AG04450 (cell line): Measurements from ENCODE around the gene ARHGAP32. TPM values are rescaled to one million over a fixed set of nuclear protein-coding genes. Genes with fewer than 3 reads are reported as not detected.

Experiments used
- CTCF ChIA-PET: fragments of 300-600, 350-600 bp; formaldehyde crosslinking; extraction: SDS; loops from one replicate; lab custom pipeline; 2022; ENCODE audit warnings: antibody characterized with exemption, inconsistent platforms; lab: Charles Lee
- POLR2A ChIA-PET: fragments of 350-600 bp; formaldehyde crosslinking; extraction: SDS; loops from one replicate; lab custom pipeline; 2021; ENCODE audit warnings: antibody characterized with exemption, inconsistent platforms; lab: Yijun Ruan, JAX
- DNase-seq: peaks from one replicate; pipeline ENCODE4 v3.0.0-alpha.2; 2011; ENCODE audit warnings: low read depth, low spot score
- H3K27ac ChIP-seq: one replicate; pipeline ENCODE4 v1.5.1; 2012; ENCODE audit warnings: low read depth, low read length, control low read depth
- H3K27me3 ChIP-seq: one replicate; pipeline ENCODE4 v1.6.0; 2012; ENCODE audit warnings: low read length; ENCODE audit not compliant: control insufficient read depth, insufficient read depth
- H3K4me3 ChIP-seq: 2 replicates; pipeline ENCODE4 v1.5.1; 2011; ENCODE audit warnings: mild to moderate bottlenecking, low read depth, low read length, control low read depth
- H3K9me3 ChIP-seq: 2 replicates; pipeline ENCODE4 v1.5.1; 2012; ENCODE audit warnings: low read length; ENCODE audit not compliant: control insufficient read depth, insufficient read depth
- CTCF ChIP-seq: IDR thresholded peaks from 2 replicates; pipeline ENCODE4 v1.5.1; 2011; ENCODE audit warnings: low read depth, low read length, control low read depth, inconsistent platforms
- polyA plus RNA-seq: library from polyadenylated mRNA; depleted of rRNA; stranded (reverse); fragments of >200 nt; gene quantifications from 2 replicates; pipeline ENCODE4 v1.2.3, GENCODE V29; 2011

Gene ARHGAP32
- polyA plus RNA-seq, 1 experiment = 7.5 TPM

- POLR2A ChIA-PET = no interaction called here
- no peaks in the 10 kb centered on the region; the same call in 1 of the 2 replicates for H3K9me3 ChIP-seq
- CTCF ChIA-PET = interaction anchor here (0.8 to 2.5 kb wide), 5 partner anchors 22 to 69 kb away, joined by 3 to 15 read pairs (median 6); no protein-coding TSS in a partner anchor
- no peak for DNase-seq
- H3K27me3 ChIP-seq = peaks cover 21% of the 10 kb centered on the region
- TF ChIP-seq CTCF = no peak
- no peak overlapping the region for H3K4me3 ChIP-seq
- no peak overlapping the region for H3K27ac ChIP-seq
Observed at GRCh38 chr11:128928400-128928799, 263.7 kb downstream of the ARHGAP32 start.

- no peaks in the 10 kb centered on the region; the same call in 1 of the 2 replicates for H3K9me3 ChIP-seq
- TF ChIP-seq CTCF = no peak
- H3K27me3 ChIP-seq = peaks cover 21% of the 10 kb centered on the region
- DNase-seq = no peak
- ChIA-PET CTCF (interaction anchor here (0.8 to 2.5 kb wide), 5 partner anchors 21 to 68 kb away, joined by 3 to 15 read pairs (median 6); no protein-coding TSS in a partner anchor), POLR2A (no interaction called here)
- H3K27ac ChIP-seq = no peak overlapping the region
- no peak overlapping the region for H3K4me3 ChIP-seq
Observed at GRCh38 chr11:128927683-128928336, 264.3 kb downstream of the ARHGAP32 start.

GRCh38 chr11:128927108-128927461 lies 265.0 kb downstream of the ARHGAP32 start:
- H3K27ac ChIP-seq = no peak overlapping the region
- no peak for TF ChIP-seq CTCF
- peaks cover 21% of the 10 kb centered on the region for H3K27me3 ChIP-seq
- ChIA-PET POLR2A (no interaction called here), CTCF (interaction anchor here (1.6 kb wide), 1 partner anchor 22 kb away, joined by 3 read pairs; no protein-coding TSS in a partner anchor)
- DNase-seq = no peak
- no peak overlapping the region for H3K4me3 ChIP-seq
- no peaks in the 10 kb centered on the region; the same call in 1 of the 2 replicates for H3K9me3 ChIP-seq

GRCh38 chr11:128926437-128927107 lies 265.6 kb downstream of the ARHGAP32 start:
- ChIA-PET CTCF (interaction anchor here (1.6 to 1.7 kb wide), 2 partner anchors 22 to 30 kb away, joined by 3 to 7 read pairs; no protein-coding TSS in a partner anchor), POLR2A (no interaction called here)
- TF ChIP-seq CTCF = no peak
- Histone ChIP-seq H3K27me3 (peaks cover 21% of the 10 kb centered on the region), H3K27ac (no peak overlapping the region), H3K4me3 (no peak overlapping the region), H3K9me3 (no peaks in the 10 kb centered on the region; the same call in 1 of the 2 replicates)
- DNase-seq = no peak

- ChIA-PET POLR2A (no interaction called here), CTCF (interaction anchor here (1.6 to 1.7 kb wide), 2 partner anchors 21 to 30 kb away, joined by 3 to 7 read pairs; no protein-coding TSS in a partner anchor)
- Histone ChIP-seq H3K4me3 (no peak overlapping the region), H3K27me3 (peaks cover 25% of the 10 kb centered on the region), H3K9me3 (no peaks in the 10 kb centered on the region; the same call in 1 of the 2 replicates), H3K27ac (no peak overlapping the region)
- DNase-seq = no peak
- TF ChIP-seq CTCF = no peak
Observed at GRCh38 chr11:128926000-128926399, 266.1 kb downstream of the ARHGAP32 start.
